ENCODE data around the gene PKN2.
"Not testable (repeated sequence)": the region's sequence is repeated elsewhere in the genome, so short reads cannot be mapped to it uniquely, and the experiment has no call there.

PKN2 gene

DNA sequence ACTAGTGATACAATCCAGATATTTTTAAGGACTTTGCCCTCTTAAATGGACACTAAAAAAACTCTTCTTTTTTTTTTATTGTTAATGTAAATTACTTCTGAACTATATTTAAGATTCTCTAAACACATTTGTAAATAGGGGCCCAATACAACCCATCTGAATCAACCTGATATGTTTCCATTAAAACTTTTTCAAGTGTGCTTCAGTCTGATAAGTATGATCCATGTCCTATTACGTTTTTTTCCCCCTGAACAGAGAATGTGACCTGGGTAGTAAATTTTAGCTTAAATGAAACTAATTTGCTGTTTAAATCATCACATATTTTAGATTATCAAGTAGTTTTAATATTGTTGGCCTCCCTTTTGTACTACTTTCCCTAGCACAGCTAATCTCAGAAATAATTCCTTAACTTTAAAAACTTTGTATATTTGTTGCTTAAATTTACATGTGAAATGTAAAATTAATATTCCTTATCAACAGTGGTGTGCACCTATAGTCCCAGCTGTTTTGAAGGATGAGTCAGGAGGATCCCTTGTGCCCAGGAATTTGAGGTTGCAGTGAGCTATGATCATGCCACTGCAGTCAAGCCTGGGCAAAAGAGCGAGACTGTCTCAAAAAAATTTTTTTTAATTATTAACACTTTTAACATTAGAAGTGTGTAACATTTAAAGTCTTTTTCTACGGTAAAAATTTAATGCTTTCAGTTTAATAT, 3.0 kb upstream of the PKN2 start:
- DNase-seq = no peak

DNA sequence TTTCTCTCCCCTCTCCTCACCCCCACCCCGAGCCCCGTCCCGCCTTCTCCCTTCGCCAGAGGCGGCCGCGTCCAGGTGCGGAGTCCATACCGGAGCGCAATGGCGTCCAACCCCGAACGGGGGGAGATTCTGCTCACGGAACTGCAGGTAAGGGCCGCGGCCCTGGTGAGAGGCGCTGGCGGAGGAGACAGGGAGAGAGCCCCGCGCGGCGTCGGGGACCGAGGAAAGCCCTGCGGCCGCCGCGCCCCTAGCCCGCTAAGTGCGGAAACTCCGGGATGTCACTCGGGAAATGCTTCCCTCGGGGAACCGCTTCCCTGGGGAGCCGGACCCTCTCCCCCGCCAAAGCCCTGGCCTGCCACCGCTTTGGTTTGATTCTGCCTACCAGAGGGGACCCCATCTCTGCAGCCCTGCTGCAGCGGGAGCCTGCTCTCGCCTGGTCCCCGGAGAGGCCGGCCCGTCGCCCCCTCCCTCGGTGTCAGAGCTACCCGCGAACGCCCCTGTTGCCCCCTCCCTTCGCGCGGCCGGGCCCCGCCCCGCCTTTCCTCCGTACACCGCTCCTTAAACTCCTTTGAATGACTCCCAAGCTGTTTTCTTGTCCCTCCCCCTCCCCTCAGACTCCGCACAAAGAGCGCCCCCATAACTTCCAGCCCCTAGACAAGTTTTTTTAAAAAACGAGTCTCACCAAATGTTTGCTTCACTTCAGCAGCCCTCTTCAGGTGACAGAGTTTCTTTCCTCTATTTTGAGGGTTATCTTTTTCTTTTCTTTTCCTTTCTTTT, 597 bp downstream of the PKN2 start:
- peak; percentile 76 for DNase-seq

DNA sequence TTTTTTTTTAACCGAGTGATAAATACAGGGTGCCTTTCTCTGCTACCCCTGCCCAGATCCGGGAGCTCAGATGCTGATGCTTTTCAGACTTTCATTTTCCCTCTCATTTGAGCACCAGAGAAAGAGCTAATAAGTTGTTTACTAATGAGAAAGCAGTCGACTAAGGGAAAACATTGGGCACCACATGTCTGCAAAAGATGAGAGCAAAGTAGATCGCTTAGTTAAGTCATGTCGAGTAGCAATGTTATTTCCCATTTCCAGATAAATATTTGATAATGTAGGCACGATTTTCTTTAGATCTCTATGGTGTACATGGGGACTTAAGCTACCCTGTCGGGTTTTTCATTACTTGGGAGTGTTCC, 1.2 kb downstream of the PKN2 start:
- DNase-seq = no peak

DNA sequence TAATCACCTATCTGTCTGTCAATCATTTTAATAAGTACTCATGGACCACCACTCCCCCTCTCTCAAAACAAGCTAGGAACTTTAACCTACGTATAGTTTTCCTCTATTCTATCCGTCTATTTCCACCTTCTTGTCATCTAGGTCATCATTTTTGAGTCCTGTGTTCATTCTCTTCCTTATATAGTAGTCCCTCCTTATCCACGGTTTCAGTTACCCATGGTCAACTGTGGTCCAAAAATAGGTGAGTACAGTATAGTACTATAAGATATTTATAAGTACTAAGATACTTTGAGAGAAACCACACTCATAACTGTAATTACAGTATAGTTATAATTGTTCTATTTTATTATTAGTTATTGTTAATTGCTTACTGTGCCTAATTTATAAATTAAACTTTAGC, 7.5 kb downstream of the PKN2 start:
- no peak for DNase-seq

DNA sequence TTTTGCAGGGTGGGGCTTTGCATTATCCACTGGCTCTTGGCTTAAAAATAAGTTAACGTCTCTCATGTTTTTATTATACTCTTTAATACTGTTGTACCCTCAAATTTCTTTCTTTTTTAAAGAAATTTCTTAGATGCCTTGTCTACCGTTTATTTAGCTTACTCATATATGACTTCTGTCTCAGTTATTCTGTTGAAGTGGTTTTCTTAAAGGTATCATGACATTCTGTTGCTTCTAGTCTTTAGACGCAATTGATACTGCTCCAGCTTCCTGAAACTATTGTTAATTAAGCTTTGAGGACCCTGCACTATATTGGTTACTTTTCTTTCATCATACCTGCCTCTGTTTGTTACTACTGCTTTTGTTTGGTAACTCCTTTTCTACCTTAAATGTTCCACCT, 11.7 kb downstream of the PKN2 start:
- DNase-seq = no peak

DNA sequence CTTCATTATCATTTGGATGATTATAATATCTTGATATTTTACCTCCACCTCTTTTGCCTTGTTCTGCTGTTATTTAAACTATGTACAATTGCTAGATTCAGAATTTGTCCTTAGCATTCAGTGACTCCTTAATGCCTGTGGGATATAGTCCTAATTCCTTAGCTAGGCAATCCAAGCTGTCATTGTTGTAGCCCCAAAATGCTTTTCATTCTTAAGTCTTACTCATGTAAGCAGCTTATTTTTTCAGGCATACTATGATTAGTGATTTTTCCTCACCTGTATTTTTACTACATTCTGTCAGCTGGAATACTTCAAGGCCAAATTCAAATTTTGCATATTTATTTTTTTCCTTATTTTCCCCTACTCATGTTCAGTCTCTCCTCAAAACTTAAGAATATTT, 13.4 kb downstream of the PKN2 start:
- DNase-seq = no peak

DNA sequence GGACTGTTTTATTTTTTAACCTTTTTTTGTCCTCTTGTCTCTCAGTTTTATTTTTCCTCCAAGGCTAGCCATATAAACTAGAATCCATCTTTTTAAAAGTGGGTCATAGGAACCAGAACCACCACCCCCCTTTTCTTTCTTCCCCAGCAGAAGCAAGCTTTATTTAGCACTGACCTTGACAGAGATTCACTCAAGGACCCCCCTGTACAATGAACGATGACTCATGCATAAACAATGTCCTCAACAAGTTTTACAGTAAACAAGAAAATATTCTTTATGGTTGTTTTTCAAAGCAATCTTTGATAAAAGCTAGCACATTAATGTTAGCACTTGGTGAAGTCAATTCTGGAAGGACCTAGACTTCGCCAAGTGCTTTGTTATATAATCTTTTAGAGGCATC, 14.1 kb downstream of the PKN2 start:
- DNase-seq = no peak

DNA sequence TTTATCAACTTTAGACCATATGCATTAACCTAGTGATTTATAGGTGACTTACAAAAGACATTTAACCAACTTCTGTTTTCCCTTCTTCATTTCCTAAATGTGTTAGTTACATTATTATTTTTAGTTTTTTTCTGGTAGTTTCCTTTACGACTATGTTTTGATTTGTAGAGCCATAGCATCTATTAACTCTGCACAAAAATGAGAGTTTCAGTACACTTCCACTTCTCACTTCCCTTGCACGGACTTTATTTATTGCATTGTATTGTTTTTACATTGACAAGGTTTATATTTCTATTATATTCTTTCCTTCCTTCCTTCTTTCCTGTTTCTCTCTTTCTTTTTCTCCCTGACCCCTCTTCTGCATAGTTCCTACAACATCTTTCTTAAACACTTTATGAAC, 14.7 kb downstream of the PKN2 start:
- DNase-seq = no peak

DNA sequence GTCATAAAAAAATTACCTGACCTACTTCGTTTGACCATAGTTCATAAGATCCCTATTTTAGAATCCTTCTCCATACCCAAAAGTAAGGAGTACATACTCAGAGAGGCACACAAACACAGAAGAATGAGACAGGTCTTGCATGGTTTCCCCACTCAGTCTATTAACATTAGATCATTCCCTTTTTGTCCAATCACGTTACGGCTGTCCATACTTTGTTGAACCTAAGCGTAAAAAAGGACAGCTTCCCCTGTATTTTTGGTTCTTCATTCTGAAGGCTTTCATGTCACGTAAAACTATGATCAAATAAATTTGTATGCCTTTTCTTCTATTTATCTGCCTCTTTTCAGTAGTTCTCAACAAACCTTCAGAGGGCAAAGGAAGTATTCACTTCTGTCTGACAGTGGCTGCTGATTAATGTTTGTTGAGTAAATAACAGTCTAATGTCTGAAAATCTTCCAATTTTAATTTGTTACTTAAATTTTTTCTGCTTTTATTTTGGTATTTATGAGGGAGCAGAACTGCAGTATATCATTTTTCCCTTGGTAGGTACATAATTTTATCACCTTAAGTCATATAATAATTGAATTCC, 16.4 kb downstream of the PKN2 start:
- no peak for DNase-seq

DNA sequence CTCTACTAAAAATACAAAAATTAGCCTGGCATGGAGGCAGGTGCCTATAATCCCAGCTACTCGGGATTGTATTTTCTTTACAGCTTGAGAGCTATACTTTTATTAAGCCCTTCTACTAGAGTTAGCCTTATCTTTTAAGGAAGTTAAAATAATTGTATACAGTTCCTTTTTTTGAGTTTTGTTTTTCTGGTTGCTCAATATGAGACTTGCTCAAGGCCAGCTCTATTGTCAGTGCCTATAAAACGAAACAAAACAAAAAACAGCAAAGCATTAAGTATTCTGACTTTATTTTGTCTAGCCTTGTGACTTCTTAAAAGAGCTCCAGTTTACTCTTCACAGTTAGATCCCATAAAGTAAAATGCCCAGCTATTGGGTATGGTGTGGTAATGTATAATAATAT, 17.2 kb downstream of the PKN2 start:
- DNase-seq = no peak

DNA sequence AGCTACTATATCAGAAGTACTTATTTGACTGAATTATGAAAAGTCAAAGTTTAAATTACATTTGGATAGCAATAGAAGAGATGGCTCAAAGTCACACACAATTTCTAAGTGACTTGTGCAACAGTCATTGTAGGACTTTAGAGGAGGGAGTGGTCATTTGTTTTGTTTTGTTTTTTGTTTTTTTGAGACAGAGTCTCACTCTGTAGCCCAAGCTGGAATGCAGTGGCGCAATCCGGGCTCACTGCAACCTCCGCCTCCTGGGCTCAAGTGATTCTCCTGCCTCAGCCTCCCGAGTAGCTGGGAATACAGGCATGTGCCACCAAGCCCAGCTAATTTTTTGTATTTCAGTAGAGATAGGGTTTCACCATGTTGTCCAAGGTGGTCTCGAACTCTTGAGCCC, 17.7 kb downstream of the PKN2 start:
- DNase-seq = not testable (repeated sequence)

DNA sequence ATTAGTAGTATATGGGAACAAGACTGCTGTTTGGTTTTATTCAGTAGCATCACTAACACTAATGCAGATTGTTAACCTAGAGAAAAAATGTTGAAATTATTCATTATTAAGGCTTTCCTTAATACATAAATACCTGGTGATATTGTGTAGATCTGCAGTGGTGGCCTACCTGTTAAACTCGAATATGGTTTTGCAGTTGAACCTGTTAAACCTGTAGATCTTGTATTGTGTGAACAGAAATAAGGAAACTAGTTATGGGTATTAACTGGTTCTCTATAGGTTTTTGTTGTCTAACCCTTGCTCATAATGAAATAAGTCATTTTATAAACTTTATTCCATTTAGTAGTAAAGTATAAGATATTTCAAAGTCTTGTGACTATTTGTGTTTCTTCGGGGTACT, 23.9 kb downstream of the PKN2 start:
- no peak for DNase-seq

DNA sequence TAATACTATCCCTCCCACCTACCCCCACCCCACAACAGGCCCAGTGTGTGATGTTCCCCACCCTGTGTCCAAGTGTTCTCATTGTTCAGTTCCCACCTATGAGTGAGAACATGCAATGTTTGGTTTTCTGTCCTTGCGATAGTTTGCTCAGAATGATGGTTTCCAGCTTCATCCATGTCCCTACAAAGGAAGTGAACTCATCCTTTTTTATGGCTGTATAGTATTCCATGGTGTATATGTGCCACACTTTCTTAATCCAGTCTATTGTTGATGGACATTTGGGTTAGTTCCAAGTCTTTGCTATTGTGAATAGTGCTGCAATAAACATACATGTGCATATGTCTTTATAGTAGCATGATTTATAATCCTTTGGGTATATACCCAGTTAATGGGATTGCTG, 28.8 kb downstream of the PKN2 start:
- not testable (repeated sequence) for DNase-seq

DNA sequence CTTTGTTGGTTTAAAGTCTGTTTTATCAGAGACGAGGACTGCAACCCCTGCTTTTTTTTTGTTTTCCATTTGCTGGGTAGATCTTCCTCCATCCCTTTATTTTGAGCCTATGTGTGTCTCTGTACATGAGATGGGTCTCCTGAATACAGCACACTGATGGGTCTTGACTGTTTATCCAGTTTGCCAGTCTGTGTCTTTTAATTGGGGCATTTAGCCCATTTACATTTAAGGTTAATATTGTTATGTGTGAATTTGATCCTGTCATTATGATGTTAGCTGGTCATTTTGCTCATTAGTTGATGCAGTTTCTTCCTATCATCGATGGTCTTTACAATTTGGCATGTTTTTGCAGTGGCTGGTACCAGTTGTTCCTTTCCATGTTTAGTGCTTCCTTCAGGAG, 32.5 kb downstream of the PKN2 start:
- DNase-seq = not testable (repeated sequence)

DNA sequence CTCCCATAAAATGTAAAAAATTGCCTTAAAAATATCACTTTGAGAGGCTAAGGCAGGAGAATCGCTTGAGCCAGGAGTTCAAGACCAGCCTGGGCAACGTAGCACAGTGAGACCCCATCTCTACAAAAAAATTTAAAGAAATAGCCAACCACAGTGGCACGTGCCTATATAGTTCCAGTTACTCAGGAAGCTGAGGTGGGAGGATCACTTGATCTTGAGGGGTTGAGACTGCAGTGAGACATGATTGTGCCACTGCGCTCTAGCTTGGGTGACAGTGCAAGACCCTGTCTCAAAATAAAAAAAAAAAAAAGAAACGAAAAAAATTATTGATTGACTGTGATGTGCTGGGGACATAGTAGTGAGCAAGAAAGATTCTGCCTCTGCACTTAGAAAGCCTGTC, 38.4 kb downstream of the PKN2 start:
- no peak for DNase-seq

DNA sequence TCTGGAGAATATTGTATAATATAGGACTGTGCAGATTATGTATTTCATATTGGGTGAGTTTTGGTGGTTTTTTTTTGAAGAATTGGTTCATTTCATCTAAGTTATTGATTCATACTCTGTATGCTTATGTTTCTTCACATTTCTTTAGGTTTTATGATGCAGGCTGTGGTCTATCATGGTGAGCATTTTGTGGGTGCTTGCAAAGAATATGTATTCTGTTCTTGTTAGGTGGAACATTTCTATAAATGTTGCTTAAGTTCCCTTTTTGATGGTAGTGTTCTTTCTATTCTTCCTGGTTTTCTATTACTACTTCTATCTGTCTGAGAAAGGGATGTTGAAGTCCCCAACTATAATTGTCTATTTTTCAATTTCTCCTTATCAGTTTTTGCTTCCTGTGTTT, 42.6 kb downstream of the PKN2 start:
- DNase-seq = no peak

DNA sequence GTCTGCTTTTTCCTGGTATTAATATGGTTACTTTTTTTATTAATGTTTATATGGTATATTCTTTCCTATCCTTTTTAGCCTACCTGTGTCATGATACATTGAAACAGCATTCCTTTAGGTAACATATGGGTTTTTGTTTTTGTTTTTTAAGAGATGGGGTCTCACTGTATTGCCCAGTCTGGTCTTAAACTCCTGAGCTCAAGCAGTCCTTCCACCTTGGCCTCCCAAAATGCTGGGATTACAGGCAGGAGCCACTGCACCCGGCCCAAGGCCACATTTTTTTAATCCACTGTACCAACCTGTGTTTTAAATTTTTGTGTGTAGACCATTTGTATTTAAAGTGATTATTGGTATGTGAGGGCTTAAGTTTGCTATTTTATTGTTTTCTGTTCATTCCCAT, 43.1 kb downstream of the PKN2 start:
- no peak for DNase-seq

DNA sequence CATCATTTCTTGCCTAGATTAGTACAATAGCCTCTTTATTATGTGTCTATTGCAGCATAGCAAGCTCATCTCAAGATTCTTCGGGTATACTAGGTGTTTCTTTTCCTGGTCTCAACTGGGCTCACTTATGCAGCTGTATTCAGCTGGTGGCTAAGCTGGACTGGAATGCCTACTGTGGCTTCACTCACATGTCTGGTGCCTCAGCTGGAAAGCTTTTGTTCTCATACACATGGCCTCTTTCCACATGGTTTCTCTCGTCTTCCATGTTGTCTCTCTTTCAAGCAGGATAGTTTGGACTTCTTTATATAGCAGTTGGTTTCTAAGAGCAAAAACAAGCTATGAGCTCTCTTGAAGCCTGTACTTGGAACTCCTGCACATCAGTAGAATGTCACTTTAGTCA, 45.2 kb downstream of the PKN2 start:
- no peak for DNase-seq

DNA sequence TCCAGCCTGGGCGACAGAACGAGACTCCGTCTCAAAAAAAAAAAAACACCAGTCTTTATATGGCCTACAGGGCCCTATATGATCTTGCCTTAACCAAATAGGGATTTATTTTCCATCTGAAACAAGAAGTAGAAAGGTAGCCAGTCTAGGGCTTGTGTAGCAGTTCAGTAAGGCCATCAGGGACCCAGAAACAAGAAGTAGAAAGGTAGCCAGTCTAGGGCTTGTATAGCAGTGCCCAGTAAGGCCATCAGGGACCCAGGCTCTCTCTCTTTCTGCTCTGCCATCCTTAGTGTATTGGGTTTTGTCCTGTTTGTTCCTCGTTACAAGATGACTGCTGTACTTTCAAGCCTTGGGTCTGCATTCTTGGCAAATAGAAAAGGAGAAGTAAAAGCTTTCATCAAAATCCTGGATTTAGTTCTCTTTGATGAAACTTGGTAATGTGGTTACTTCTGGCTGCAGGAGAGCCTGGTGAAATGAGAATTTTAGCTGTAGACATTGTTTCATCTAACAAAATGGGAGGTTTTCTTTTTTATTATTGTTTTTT, 46.1 kb downstream of the PKN2 start:
- DNase-seq = no peak

DNA sequence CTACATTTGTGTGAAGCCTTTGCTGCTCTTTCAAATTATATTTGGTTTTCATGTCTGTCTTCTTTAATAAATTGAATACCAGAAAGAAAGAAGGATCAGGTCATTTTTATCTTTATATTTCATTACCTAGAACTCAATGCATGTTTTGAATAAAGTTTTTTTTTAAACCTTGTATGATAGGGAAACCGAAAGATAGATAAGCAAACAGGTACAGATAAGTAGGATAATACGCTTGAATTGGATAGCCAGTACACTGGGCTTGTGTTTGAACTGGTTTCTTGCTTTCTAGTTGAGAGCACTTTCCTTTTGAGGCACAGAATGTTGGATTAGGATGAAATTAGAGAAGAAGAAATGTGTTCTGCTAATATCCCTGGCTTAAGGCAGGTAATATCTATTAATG, 46.9 kb downstream of the PKN2 start:
- DNase-seq = no peak

DNA sequence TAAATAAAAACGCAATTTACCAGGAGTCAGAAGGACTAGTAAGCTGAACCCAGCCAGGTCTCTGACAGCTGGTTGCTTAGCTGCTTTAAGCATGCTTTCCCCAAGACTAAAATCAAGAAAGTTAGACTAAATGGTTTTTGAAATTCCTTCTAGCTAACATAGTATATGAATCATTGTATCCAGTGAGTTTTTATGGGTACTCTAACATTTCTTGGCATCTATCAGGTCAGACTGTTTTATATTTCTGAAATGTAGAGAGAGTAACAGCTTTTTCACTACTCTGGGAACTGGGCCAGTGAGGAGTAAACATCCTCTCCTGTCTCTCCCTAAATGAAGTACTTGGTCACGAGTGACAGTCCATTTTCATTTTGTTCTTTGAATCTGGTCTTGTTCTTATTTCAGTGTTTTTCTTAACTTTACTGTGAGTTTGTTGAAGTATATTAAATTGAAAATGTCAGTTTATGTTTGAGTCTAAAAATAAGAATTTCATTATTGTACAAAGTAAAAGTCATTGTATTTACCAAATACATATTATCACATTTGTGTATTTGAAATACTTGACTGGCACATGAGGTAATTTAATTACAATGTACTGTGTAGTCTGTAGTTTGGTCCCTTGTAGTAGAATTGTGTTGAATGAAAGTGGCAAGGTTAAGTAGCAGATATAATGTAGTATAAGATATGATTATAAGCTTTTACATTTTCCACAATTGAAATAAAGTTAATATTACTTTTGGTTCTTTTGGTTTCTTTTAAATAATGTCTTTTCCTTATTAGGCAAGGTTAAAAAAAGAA, 47.6 kb downstream of the PKN2 start:
- DNase-seq = no peak

DNA sequence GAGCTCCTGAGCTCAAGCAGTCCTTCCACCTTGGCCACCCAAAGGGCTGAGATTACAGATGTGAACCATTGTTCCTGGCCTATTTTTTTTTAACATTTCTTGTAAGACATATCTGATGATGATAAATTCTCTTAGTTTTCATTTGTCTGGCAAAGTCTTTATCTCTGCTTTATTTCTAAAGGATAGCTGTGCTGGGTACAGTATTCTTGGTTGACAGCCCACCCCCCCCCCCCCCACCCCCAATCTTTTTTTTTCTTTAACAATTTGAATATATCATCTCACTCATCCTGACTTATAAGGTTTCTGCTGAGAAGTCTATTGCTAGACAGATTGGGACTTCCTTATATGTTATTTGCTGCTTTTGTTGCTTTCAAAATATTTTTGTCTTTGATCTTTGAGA, 51.3 kb downstream of the PKN2 start:
- DNase-seq = no peak

DNA sequence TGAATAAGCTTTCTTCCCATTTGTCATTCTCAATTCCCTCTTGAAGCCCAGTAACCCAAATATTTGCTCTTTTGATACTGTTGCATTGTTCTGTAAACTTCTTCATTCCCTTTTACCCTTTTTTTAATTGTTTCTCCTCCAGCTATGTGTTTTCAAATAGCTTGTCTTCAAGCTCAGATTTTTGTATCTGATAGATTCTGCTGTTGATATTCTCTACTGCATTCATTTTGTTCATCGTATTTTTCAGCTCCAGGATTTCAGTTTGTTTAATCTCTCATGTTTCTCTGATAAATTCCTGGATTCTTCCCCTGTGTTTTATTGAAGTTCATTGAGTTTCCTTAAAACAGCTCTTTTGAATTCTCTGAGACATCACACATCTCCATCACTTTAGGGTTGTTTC, 51.8 kb downstream of the PKN2 start:
- DNase-seq = no peak

All from NK-92 treated with Interleukin-12 subunit alpha and Interleukin-12 subunit beta, amount 100 ng/mL, for 24 hours (cell line).